ENCODE data around the gene TGFBR2. TPM values are rescaled to one million over a fixed set of nuclear protein-coding genes. Genes with fewer than 3 reads are reported as not detected.

TGFBR2 gene
- total and polyA plus RNA-seq, 10 of the 15 experiments (the other 5 are each of a cell fraction or from before 2014, with no cell fraction given), result 0.02 to 0.98 (median 0.18) TPM; not detected in 1

DNA sequence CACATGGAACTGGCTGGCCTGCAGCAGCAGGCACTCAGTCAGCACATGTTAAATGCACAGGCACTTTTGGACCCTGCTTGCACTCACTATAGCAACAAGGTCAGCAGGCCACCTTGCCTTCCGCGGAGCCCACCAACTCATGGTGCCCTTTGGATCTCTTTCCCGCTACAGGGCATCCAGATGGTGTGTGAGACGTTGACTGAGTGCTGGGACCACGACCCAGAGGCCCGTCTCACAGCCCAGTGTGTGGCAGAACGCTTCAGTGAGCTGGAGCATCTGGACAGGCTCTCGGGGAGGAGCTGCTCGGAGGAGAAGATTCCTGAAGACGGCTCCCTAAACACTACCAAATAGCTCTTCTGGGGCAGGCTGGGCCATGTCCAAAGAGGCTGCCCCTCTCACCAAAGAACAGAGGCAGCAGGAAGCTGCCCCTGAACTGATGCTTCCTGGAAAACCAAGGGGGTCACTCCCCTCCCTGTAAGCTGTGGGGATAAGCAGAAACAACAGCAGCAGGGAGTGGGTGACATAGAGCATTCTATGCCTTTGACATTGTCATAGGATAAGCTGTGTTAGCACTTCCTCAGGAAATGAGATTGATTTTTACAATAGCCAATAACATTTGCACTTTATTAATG, 85.0 kb downstream of the TGFBR2 start:
- Histone ChIP-seq H3K4me3 (no peak overlapping the region), H3K9ac (ENCODE audit: control insufficient read depth, insufficient read depth, low read length) (no peak overlapping the region), H2AFZ (ENCODE audit: control insufficient read depth, low read depth, low read length) (no peak overlapping the region), H3K27ac (ENCODE audit: control insufficient read depth, insufficient read depth) (no peak overlapping the region), H3K27me3 (replicated peaks in 1 of 2; ENCODE audit: control insufficient read depth in 2 of 2, insufficient read depth in 2 of 2, low read length in 1 of 2) (no peaks in the 10 kb centered on the region; a peak in 1 of 4 replicates), H3K4me1 (ENCODE audit: control insufficient read depth, insufficient read depth, low read length) (no peaks in the 10 kb centered on the region), H3K36me3 (ENCODE audit: control insufficient read depth in 2 of 2, insufficient read depth in 2 of 2, low read length in 1 of 2) (no peaks in the 10 kb centered on the region), H4K20me1 (ENCODE audit: control insufficient read depth, insufficient read depth) (no peaks in the 10 kb centered on the region), H3K79me2 (ENCODE audit: control insufficient read depth, insufficient read depth, low read length) (no peaks in the 10 kb centered on the region), H3K4me2 (ENCODE audit: control insufficient read depth, insufficient read depth) (no peak overlapping the region), H3K9me3 (replicated peaks; ENCODE audit: control insufficient read depth, insufficient read depth, low read length) (no peaks in the 10 kb centered on the region)
- WGBS (ENCODE audit: insufficient coverage, insufficient replicate concordance, low lambda C conversion rate, missing lambda C conversion rate), result 22% methylated on average over 10 of the region's 10 CpGs
- no peak for FAIRE-seq
- TF ChIP-seq CBX3 (IDR thresholded peaks at IDR 0.05; ENCODE audit: borderline replicate concordance, low read depth) (no peak), SRF (IDR thresholded peaks at IDR 0.05; ENCODE audit: low read depth in 2 of 2, low read length in 2 of 2) (no peak), ZBED1 (IDR thresholded peaks at IDR 0.05; ENCODE audit: borderline replicate concordance) (no peak), NFIC (IDR thresholded peaks at IDR 0.05; ENCODE audit: low read depth, low read length) (no peak), ZZZ3 (IDR thresholded peaks at IDR 0.05; ENCODE audit: control insufficient read depth, insufficient read length, low read depth) (no peak), NFXL1 (IDR thresholded peaks at IDR 0.05; ENCODE audit: borderline replicate concordance) (no peak), CHD1 (IDR thresholded peaks at IDR 0.05; ENCODE audit: low read depth, low read length) (no peak), HDGF (IDR thresholded peaks at IDR 0.05) (no peak), MYB (IDR thresholded peaks at IDR 0.05; ENCODE audit: borderline replicate concordance, low read depth, low read length) (no peak), ZNF274 (IDR thresholded peaks at IDR 0.05; ENCODE audit: insufficient read depth, insufficient read length) (no peak), MEF2A (IDR thresholded peaks at IDR 0.05; ENCODE audit: insufficient read depth, low read depth, low read length) (no peak)
- TF ChIP-seq, protein P1, sequence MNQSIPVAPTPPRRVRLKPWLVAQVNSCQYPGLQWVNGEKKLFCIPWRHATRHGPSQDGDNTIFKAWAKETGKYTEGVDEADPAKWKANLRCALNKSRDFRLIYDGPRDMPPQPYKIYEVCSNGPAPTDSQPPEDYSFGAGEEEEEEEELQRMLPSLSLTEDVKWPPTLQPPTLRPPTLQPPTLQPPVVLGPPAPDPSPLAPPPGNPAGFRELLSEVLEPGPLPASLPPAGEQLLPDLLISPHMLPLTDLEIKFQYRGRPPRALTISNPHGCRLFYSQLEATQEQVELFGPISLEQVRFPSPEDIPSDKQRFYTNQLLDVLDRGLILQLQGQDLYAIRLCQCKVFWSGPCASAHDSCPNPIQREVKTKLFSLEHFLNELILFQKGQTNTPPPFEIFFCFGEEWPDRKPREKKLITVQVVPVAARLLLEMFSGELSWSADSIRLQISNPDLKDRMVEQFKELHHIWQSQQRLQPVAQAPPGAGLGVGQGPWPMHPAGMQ (IDR thresholded peaks at IDR 0.05; ENCODE audit: borderline replicate concordance), result no peak
- intact Hi-C loops (cut with micrococcal nuclease; ENCODE audit: unreplicated experiment) (loop anchor here (10.0 kb wide), 1 partner anchor 247 kb away; no protein-coding TSS in a partner anchor), in situ Hi-C loops (cut with MboI) (loop anchor here (10.0 kb wide), 2 partner anchors 587 to 667 kb away; no protein-coding TSS in a partner anchor)
- BruUV-seq (replicated peaks), result no TSS peak
- DNase-seq (ENCODE audit: low read depth, low spot score), result no peak
- POLR2A ChIA-PET, result no interaction called here
- RAD21 ChIA-PET (ENCODE audit: unreplicated experiment), result interaction anchor here (1.1 to 3.7 kb wide), 2 partner anchors 9 to 493 kb away, joined by 3 to 25 read pairs; no protein-coding TSS in a partner anchor
- ATAC-seq, result no peak
- SMC1A ChIA-PET (ENCODE audit: uncharacterized antibody, unreplicated experiment), result interaction anchor here (1.0 kb wide), 1 partner anchor 372 kb away, joined by 3 read pairs; no protein-coding TSS in a partner anchor
- CTCF ChIA-PET, result interaction anchor here (0.7 to 2.7 kb wide), 7 partner anchors 12 to 679 kb away, joined by 3 to 14 read pairs (median 4); no protein-coding TSS in a partner anchor
